Ureter (tissue), 1 donor: ENCODE data around the gene DARS2. TPM values are rescaled to one million over a fixed set of nuclear protein-coding genes. Genes with fewer than 3 reads are reported as not detected.
"Not testable (repeated sequence)": the region's sequence is repeated elsewhere in the genome, so short reads cannot be mapped to it uniquely, and the experiment has no call there.

ENCODE experiments used
- DNase-seq: peaks from one replicate; pipeline ENCODE4 v3.0.0-alpha.2; 2020; ENCODE audit warnings: low spot score
- total RNA-seq: library from RNA; stranded (reverse); gene quantifications from one replicate; pipeline ENCODE4 v1.2.4, GENCODE V29; 2023
- donor health status: DM: yes; HTN: yes; CAD: no.

DARS2 gene
- total RNA-seq, 1 donor from 2014 or later = 17.5 TPM

DNA sequence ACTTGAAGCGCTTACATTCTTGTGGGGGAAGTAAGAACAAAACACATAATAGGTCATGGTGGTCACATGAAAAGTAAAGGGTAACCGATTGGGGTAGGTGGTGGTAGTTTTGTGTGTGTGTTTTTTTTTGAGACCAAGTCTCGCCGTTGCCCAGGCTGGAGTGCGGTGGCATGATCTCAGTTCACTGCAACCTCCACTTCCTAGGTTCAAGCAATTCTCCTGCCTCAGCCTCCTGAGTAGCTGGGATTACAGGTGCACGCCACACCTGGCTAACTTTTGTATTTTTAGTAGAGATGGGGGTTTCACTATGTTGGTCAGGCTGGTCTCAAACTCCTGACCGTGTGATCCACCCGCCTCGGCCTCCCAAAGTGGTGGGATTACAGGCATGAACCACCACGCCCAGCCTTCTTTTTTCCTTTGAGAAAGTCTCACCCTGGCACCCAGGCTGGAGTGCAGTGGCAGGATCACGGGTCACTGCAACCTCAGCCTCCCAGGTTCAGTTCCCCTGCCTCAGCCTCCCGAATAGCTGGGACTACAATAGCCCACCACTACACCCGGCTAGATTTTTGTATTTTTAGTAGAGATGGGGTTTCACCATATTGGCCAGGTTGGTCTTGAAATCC is 37.8 kb downstream of the DARS2 start:
- not testable (repeated sequence) for DNase-seq

DNA sequence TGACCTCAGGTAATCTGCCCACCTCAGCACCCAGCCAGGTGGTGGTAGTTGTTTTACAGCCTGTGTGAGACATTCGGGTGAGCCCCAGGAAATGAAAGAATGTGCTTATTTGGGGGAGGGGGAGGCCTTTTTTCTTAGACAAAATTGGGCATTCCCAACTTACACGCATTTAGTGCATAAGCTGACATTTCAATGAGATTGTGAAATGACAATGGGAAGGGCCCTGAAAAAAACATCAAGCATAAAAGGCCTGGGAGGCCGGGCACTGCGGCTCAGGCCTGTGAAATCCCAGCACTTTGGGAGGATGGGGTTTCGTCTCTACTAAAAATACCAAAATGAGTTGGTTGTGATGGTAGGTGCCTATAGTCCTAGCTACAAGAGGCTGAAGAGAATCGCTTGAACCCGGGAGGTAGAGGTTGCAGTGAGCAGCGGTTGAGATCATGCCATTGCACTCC is 38.3 kb downstream of the DARS2 start:
- no peak for DNase-seq

DNA sequence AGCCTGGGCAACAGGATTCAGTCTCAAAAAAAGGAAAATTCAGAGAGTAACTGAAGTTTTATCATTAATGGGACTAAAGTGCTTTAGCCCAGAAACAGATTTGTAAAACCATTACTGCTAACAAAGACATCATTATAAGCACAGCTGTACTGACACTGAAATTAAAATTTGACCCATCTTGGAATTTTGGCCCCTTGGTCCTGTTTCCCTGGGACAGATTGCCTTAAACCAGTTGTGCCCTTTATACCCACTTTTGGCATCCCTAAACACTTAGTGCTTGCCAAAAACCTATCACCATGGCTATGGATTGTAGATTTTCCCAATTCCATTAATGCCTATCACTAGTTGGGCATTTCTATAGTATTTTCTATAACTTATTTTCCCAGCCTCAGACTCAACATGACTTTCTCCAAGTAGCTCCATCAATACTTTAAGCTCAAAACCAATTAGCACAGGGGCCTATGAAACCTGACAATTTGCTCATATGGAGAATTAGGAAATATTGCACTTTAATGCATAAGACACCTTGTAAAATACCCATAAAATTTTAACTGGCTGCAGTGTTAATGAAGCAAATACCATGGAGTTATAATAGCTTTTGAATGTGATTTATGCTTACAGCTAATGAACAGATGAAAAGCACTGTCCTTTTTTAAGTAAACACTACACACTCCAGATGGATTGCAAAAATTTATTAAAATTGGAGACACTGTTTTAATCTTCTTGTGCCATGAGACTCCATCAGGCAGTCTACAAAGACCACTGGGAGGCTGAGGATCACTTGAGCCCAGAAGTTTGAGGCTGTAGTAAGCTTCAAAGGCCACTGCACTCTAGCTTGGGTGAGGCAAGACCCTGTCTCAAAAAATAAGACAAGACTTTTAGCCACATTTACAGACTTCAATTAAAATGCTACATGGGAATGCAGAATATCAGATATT is 39.0 kb downstream of the DARS2 start:
- DNase-seq = no peak

DNA sequence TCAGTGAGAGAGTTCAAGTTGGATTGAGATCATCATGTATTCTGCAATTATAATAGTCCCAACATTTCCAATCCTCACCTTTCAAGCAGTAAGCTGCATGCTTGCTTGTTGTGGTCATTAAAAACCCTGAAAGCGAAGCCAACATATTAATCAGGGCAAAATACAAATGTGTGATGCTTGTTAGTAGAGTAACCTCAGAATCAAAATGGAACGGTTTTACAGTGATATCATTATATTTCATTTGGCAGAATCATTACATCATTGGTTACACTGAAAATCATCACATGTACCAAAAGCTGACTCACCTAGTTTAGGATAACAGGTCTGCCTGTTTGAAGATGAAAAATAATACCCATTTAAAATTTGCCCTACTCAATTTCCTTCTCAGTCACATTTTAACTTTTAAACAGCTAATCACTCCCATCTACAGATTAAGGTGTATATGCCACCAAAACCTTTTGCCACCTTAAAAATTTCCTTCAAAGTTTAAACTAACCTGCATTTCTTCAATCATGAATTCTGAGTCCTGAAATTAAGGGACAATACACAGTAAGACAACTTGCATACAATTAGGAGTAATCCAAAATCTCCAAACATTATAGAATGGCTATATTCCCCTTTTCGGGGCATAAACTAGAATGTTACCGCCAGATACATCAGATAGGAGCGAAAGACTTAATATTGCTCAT is 39.9 kb downstream of the DARS2 start:
- no peak for DNase-seq

DNA sequence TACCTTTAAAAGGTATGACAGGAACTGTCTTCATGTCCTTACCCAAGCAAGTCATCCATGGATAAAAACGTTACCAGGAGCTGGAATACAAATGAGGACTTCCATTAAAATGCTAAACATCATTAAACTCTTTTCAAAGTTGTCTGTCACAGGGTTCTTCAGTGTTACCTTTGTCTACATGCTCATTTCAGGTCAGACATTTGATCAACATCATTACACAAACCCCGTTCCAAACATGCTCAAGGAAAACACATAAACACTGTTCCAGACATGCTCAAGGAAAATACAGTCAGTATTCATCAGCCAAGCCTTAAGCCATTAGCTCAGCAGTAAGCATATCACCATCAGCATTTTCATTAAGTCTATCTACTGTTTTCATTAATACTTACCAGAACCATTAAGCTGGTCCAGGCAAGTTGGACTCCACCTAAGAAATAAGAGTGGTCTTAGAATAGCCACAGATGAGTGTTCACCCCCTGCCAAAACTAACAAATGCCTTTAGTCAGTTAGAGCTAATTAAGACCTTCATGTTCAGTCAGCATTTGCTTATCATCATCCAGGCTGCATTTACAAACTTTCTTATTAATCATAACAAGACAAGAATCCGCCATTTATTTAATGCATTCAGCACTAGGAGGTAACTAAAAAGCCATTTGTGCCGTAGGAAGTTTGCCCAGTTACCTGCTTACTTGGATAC is 41.1 kb downstream of the DARS2 start:
- DNase-seq = no peak

DNA sequence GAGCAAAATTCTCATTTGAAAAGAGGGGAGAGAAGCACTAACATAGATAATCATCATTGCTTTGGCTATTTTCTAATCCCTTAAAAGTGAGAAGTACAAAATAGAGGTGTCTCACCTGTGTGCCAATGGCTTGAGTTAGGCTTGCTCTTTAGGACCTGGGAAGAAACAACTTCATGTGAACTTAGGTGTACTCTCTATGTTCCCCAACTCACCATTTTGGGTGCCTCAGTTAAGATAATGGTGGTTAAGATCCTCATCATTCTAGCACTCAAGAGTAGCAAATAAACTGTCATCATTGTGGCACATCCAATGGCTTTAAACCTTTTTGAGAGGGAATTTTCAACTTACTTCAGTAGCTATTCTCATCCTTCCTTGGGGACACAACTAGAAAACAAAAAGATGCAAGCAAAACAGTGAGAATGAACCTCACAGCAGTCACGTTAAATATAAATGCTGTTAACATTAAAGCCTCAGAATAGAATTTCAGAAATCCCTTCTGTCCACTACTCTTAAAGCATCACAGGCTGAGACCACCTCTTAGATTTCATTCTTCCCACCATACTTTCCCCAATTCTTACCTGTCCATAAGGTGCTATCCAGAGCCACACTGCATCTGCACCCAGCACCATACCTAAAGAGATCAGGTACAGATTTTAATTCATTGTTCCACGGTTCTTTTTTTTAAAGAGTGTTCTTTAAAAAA is 42.1 kb downstream of the DARS2 start:
- DNase-seq = no peak

DNA sequence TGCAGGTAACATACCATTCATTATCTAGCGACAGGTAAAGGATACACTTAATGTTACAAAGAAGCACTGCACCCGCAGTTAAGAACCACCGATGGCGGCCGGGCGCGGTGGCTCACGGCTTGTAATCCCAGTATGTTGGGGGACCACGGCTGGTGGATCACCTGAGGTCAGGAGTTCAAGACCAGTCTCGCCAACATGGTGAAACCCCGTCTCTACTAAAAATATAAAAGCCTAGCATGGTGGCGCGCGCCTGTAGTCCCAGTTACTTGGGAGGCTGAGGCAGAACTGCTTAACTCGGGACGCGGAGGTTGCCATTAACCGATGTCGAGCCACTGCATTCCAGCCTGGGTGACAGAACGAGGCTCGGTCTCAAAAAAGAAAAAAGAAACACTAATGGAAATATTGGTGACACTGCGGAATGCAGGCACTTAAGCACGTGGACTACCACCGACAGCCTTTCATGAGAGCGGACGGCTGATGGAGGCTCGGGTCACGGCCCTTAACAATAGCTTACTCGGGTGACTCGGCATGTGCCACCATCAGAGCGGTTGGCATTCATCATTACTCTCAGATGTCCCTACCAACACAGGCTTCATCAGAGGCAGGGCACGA is 42.8 kb downstream of the DARS2 start:
- no peak for DNase-seq

DNA sequence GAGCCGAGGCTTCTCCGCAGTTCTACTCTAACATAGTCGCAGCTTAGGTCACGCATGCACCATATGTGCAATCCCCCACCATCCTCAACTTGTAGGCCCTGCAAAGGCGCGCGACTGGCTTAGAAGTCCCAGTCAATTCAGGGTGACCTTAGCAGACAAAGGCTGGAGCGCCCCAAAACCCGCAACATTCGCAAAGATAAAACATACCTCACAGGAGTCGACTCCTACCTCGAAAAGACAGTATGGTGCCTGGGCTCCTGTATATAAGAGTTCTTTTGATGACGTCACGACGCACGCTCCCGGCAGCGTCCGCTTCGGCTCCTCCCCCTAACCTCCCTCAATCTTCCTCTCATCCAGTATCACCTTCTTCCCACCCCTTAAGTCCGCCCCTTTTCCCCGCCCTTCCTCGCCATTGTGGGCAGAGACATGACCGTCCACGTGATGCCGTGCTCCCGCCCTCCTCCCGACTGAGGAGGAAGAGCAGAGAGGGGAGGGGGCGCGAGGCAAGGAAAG is 43.3 kb downstream of the DARS2 start, which contains the start of gene GAS5:
Gene GAS5 (minus strand): TSS at position 237 of the 513 bp plus-strand sequence.
- peak; percentile 100 for DNase-seq

DNA sequence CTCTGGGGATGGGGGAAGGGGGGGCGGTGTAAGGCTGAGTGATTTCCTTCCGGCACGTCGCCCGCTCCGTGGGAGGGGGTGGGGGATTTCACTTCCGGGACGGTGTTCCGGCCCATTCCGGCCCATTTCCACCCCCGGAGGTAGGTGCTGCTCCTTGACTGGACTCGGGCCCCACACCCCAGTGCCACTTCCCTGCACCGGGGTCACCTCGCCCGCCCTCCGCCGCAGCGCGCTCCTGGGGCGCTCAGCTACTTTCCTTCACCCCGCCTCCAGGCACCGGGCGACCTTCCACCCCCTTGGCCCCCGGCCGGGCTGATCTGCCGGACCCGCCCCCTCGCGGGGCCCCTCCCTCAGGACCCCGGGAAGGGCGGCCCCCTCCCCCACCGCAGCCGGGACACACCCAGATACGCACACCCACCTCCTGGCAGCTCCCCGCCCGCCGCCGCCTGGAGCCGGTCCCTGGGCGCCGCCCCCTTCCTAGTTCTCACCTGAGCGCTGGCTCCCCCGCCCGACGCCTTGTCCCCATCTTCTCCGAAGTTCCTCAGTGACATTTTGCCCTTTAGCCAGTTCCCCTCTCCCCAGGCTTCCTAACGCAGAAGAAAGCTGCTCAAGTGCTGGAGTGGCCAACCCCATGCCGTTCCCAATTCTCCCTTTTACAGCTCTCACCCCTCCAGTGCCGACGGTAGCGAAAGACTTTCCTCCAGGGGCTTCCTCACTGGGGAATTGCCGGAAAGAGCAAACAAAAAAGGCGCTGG is 44.0 kb downstream of the DARS2 start, which contains the start of gene ZBTB37:
Gene ZBTB37 (plus strand): TSS at position 115 of the 755 bp plus-strand sequence. CDS start 1,846 bp downstream, outside the sequence.
- peak; percentile 95 for DNase-seq

DNA sequence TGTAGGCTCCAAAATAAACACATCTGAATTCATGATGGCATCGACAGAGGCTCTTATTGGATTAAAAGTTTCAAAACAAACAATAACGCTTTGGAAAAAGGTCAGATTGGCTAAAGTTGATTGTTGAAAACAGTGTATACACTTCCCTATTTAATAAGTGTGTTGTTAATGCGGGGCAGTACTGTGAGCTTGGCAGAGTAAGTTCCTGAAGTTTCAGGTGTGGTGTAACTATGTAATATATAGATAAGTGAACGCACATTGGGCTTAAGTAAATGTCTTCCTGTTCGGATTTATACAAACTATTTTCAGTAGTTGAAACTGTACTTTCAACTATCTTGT is 44.5 kb downstream of the DARS2 start:
- DNase-seq = no peak

DNA sequence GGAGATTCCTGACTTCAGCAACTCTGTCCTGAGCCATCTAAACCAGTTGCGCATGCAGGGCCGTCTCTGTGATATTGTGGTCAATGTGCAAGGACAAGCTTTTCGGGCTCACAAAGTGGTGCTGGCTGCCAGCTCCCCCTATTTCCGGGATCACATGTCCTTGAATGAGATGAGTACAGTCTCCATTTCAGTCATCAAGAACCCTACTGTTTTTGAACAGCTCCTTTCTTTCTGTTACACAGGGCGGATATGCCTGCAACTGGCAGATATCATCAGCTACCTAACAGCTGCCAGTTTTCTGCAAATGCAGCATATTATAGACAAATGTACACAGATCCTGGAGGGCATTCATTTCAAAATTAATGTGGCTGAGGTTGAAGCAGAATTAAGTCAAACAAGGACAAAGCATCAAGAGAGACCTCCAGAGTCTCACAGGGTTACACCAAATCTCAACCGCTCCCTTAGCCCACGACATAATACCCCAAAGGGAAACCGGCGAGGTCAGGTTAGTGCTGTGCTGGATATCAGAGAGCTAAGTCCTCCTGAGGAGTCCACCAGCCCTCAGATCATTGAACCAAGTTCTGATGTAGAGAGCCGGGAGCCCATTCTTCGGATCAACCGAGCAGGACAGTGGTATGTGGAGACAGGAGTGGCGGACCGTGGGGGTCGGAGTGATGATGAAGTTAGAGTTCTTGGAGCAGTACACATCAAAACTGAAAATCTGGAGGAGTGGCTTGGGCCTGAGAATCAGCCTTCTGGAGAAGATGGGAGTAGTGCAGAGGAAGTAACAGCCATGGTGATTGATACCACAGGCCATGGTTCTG is 46.0 kb downstream of the DARS2 start:
- DNase-seq = no peak

DNA sequence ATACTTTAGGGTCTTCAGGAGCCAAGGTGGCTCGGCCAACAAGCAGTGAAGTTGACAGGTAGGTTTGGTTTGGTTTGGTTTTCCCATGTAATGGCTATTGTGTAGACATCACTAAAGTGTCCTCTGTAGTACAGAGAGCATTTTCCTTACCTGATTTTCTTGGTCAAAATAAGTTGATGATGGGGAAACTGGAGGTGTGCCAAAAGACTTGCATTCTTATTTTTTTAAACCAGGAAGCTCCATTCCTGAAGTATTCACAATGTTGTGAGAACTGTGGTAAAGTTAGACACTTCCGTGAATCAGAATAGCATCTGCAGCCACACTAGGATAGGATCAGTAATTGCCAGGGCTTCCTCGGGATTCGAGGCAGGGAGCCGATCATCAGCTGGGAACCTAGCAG is 46.6 kb downstream of the DARS2 start:
- no peak for DNase-seq

DNA sequence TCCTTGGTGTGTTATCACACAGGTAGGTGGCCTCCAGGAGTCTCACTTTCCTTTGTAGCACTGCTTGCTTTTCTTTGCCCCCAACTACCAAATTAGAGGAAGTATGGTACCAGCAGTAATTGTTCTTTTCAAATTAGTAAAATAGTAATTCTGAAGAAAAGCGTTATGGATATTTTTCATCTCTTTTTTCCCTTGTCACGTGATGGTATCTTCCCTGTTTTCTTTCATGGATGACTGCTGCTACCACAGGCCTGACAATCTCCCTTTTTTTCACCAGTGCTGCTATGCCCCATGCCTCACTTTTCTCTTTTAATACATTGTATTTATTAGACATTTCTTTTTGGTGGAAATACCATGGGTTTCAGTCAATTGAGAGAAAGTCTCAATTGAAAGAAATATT is 47.0 kb downstream of the DARS2 start:
- no peak for DNase-seq

DNA sequence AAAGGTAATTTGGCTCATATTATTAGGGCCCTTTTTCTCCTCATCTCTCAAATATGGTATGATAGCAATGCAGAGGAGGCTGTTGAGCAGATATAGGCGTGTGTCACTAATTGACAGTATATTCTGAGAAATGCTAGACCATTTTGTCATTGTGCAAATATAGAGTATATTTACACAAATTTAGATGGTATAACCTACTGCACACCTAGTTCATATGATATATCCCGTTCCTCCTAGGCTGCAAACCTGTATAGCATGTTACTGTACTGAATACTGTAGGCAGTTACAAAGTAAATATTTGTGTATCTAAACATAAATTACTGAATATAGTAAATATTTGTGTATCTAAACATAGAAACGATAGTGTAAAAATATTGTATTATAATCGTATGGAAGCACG is 52.3 kb downstream of the DARS2 start:
- no peak for DNase-seq

DNA sequence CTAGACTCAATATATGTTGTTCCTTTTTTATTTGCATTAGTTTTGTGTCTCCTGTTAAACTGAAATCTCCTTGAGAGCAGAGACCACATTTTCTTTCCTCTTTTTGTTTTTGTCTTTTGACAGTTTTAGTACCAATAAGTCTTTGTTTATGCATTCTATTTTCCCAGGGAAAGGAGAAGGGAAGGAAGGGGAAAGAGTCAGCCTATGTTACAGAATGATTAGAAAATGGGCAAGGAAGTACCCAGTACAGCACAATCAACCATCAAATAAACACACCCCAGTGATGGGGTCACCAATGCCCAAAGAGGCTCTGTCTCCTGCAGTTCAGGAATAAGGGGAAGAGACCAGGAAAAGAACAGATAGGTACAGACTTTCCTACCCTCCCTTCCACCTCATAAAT is 53.8 kb downstream of the DARS2 start:
- no peak for DNase-seq

DNA sequence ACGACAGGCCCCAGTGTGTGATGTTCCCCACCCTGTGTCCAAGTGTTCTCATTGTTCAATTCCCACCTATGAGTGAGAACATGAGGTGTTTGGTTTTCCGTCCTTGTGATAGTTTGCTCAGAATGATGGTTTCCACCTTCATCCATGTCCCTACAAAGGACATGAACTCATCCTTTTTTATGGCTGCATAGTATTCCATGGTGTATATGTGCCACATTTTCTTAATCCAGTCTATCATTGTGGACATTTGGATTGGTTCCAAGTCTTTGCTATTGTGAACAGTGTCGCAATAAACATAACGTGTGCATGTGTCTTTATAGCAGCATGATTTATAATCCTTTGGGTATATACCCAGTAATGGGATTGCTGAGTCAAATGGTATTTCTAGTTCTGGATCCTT is 56.6 kb downstream of the DARS2 start:
- not testable (repeated sequence) for DNase-seq

DNA sequence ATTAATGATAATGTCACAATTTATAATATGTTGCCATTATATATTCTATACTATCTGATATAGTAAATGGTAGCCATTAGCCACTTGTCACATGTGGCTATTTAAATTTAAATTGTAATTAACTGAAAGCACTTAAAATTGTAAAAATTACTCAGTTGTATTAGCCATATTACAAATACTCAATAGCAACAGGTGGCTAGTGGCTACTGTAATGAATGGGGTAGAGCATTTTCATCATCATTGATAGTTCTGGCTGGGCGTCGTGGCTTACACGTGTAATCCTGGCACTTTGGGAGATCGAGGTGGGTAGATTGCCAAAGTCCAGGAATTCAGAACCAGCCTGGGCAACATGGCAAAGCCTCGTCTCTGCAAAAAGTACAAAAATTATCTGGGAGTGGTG is 60.2 kb downstream of the DARS2 start:
- DNase-seq = no peak

DNA sequence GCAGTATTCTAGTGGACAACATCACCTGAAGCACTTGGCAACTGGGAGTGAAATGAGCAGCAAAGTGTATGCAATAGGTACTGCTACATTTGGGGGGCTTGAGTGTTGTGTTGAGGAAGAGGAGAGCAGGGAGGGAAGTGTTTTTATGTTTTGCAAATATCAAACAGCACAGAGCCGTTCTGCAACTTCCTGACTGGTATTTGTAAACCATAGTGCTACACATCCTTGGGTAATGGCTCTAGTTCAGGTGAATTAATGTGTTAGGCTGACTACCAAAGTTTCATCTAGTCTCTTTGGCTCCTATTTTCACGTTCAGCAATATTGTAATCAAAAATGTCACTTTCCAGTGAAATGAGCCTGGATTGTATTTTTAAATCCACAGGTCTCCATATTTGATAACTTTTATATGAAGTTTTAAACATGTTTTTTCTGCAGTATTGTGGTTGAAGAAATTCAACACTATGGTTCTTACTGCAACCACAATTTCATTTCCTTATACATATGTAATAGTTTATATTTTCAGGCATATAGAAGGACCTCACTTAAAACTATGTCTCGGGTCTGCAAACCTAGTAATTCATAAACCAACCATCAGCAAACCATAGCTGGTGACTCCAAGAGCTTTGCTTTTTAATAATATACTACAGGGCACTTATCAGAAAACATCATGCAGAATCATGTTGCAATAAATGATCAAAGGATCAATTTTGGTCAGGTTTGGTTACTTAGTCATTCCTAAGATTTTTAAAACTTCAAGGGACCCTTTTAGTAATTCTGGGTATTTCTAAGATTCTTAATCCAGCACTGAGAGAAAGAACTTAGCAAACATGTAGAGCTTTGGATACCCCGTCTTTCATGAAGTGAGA is 62.5 kb downstream of the DARS2 start:
- no peak for DNase-seq
